H9 (cell line): Measurements from ENCODE around the gene RASSF5. TPM values are rescaled to one million over a fixed set of nuclear protein-coding genes. Genes with fewer than 3 reads are reported as not detected.

Experiments used
- DNase-seq: peaks from one replicate; pipeline ENCODE4 v3.0.0-alpha.2; 2017
- H2AFZ ChIP-seq: one replicate; pipeline ENCODE4 v1.6.1; 2013; ENCODE audit warnings: mild to moderate bottlenecking, low read length, control low read depth, moderate library complexity
- H2AK5ac ChIP-seq: 2 replicates; pipeline ENCODE4 v1.6.1; 2013; ENCODE audit warnings: low read length, control low read depth, mixed read lengths; ENCODE audit not compliant: insufficient read length
- H2BK120ac ChIP-seq: one replicate; pipeline ENCODE4 v1.6.1; 2013; ENCODE audit warnings: low read depth, mild to moderate bottlenecking, low read length, control low read depth, inconsistent platforms; ENCODE audit not compliant: poor library complexity, severe bottlenecking
- H2BK12ac ChIP-seq: 2 replicates; pipeline ENCODE4 v1.6.1; 2013; ENCODE audit warnings: low read length, control low read depth, mixed read lengths, low read depth; ENCODE audit not compliant: insufficient read length
- H2BK15ac ChIP-seq: 2 replicates; pipeline ENCODE4 v1.6.1; 2013; ENCODE audit warnings: low read depth, low read length, control low read depth
- H2BK20ac ChIP-seq: one replicate; pipeline ENCODE4 v1.6.1; 2013; ENCODE audit warnings: low read depth, mild to moderate bottlenecking, low read length, control low read depth, inconsistent platforms; ENCODE audit not compliant: poor library complexity, severe bottlenecking
- H2BK5ac ChIP-seq: 2 replicates; pipeline ENCODE4 v1.6.1; 2013; ENCODE audit warnings: low read length, control low read depth, mixed read lengths; ENCODE audit not compliant: insufficient read length
- H3K14ac ChIP-seq: 2 replicates; pipeline ENCODE4 v1.6.1; 2013; ENCODE audit warnings: low read length, control low read depth; ENCODE audit not compliant: insufficient read depth
- H3K18ac ChIP-seq: 2 replicates; pipeline ENCODE4 v1.6.1; 2013; ENCODE audit warnings: low read depth, mild to moderate bottlenecking, mixed read lengths, low read length, control low read depth; ENCODE audit not compliant: insufficient read length
- H3K23ac ChIP-seq: 2 replicates; pipeline ENCODE4 v1.6.1; 2013; ENCODE audit warnings: low read length, control low read depth, mixed read lengths, low read depth; ENCODE audit not compliant: insufficient read length
- H3K23me2 ChIP-seq: 2 replicates; pipeline ENCODE4 v1.6.1; 2013; ENCODE audit warnings: low read depth, mild to moderate bottlenecking, mixed read lengths, low read length, control low read depth; ENCODE audit not compliant: insufficient read length, poor library complexity, severe bottlenecking
- H3K27ac ChIP-seq: 2 replicates; pipeline ENCODE4 v1.5.1; 2013; ENCODE audit warnings: low read length, control low read depth, mixed read lengths, low read depth; ENCODE audit not compliant: insufficient read length
- H3K27me3 ChIP-seq: 2 replicates; pipeline ENCODE4 v1.6.1; 2013; ENCODE audit warnings: low read length, control low read depth, inconsistent platforms; ENCODE audit not compliant: insufficient read depth
- H3K4ac ChIP-seq: 2 replicates; pipeline ENCODE4 v1.6.1; 2013; ENCODE audit warnings: low read depth, mild to moderate bottlenecking, control low read depth, inconsistent platforms, low read length, moderate library complexity
- H3K4me1 ChIP-seq: 2 replicates; pipeline ENCODE4 v1.6.1; 2013; ENCODE audit warnings: low read length, control low read depth, inconsistent platforms; ENCODE audit not compliant: insufficient read depth
- H3K4me2 ChIP-seq: 2 replicates; pipeline ENCODE4 v1.6.1; 2013; ENCODE audit warnings: low read length, control low read depth, mixed read lengths; ENCODE audit not compliant: insufficient read length, insufficient read depth
- H3K56ac ChIP-seq: 2 replicates; pipeline ENCODE4 v1.6.1; 2013; ENCODE audit warnings: low read depth, mild to moderate bottlenecking, mixed read lengths, low read length, control low read depth; ENCODE audit not compliant: insufficient read length
- H3K79me1 ChIP-seq: 2 replicates; pipeline ENCODE4 v1.6.1; 2013; ENCODE audit warnings: low read depth, mild to moderate bottlenecking, moderate library complexity, low read length, control low read depth, inconsistent platforms; ENCODE audit not compliant: insufficient read depth, poor library complexity, severe bottlenecking
- H3K79me2 ChIP-seq: 2 replicates; pipeline ENCODE4 v1.6.1; 2013; ENCODE audit warnings: low read length, control low read depth, inconsistent platforms; ENCODE audit not compliant: insufficient read depth
- H3K9ac ChIP-seq: 2 replicates; pipeline ENCODE4 v1.6.1; 2013; ENCODE audit warnings: low read length, control low read depth, mixed read lengths; ENCODE audit not compliant: insufficient read length; ENCODE audit errors: extremely low read depth
- H3K9me3 ChIP-seq: one replicate; pipeline ENCODE4 v1.6.1; 2013; ENCODE audit warnings: low read depth, low read length, inconsistent platforms; ENCODE audit not compliant: control insufficient read depth
- H3T11ph ChIP-seq: one replicate; pipeline ENCODE4 v1.6.1; 2013; ENCODE audit warnings: mild to moderate bottlenecking, low read length, control low read depth, inconsistent platforms
- H4K20me1 ChIP-seq: one replicate; pipeline ENCODE4 v1.6.1; 2013; ENCODE audit not compliant: control insufficient read depth, insufficient read length, insufficient read depth
- H4K5ac ChIP-seq: 2 replicates; pipeline ENCODE4 v1.6.1; 2013; ENCODE audit warnings: low read depth, mild to moderate bottlenecking, mixed read lengths, low read length, control low read depth; ENCODE audit not compliant: insufficient read length
- H4K8ac ChIP-seq: replicated peaks from 2 replicates; pipeline ENCODE4 v1.6.1; 2013; ENCODE audit warnings: low read length, control low read depth, mixed read lengths, low read depth; ENCODE audit not compliant: insufficient read length
- H4K91ac ChIP-seq: 2 replicates; pipeline ENCODE4 v1.6.1; 2013; ENCODE audit warnings: low read depth, mild to moderate bottlenecking, moderate library complexity, mixed read lengths, low read length, control low read depth; ENCODE audit not compliant: insufficient read length
- H3K27ac Mint-ChIP-seq, 3 experiments: 2 replicates in 2 of 3; 3 replicates in 1 of 3; pipeline ENCODE4 v1.8.0; 2020 to 2021; ENCODE audit warnings: mixed read lengths in 3 of 3, mild to moderate bottlenecking in 1 of 3, moderate library complexity in 1 of 3
- H3K27me3 Mint-ChIP-seq: 2 replicates; pipeline ENCODE4 v1.8.0; 2021; ENCODE audit warnings: low read depth, mild to moderate bottlenecking, moderate library complexity, mixed read lengths
- H3K36me3 Mint-ChIP-seq, 3 experiments: 2 replicates in 2 of 3; 3 replicates in 1 of 3; pipeline ENCODE4 v1.8.0; 2020 to 2021; ENCODE audit warnings: low read depth in 3 of 3, mixed read lengths in 3 of 3; ENCODE audit not compliant: insufficient read depth in 1 of 3
- H3K4me1 Mint-ChIP-seq, 2 experiments: 2 replicates each; pipeline ENCODE4 v1.8.0; 2020; ENCODE audit warnings: mixed read lengths in 2 of 2
- H3K4me3 Mint-ChIP-seq, 2 experiments: 2 replicates in 1 of 2; 3 replicates in 1 of 2; pipeline ENCODE4 v1.8.0; 2020 to 2021; ENCODE audit warnings: mild to moderate bottlenecking in 2 of 2, mixed read lengths in 2 of 2, moderate library complexity in 1 of 2
- H3K9me3 Mint-ChIP-seq, 2 experiments: 2 replicates in 1 of 2; 3 replicates in 1 of 2; pipeline ENCODE4 v1.8.0; 2020; ENCODE audit warnings: mild to moderate bottlenecking in 2 of 2, mixed read lengths in 2 of 2, moderate library complexity in 1 of 2
- CTCF ChIP-seq: fragments of 200-600 bp; sonication (generic); conservative IDR thresholded peaks from 3 replicates; pipeline ENCODE4 v1.8.0; 2021; ENCODE audit warnings: antibody characterized with exemption, mild to moderate bottlenecking
- WGBS: extraction: QIAGEN DNeasy Blood & Tissue Kit; methylation state at CpG from one replicate; pipeline ENCODE4 v1.1.7; 2013; ENCODE audit warnings: missing lambda C conversion rate, low lambda C conversion rate, mixed read lengths; ENCODE audit not compliant: insufficient read length; ENCODE audit errors: extremely low coverage; 5-methylcytosine and 5-hydroxymethylcytosine counted together
- total RNA-seq: library from RNA; stranded (reverse); gene quantifications from 2 replicates; pipeline ENCODE4 v1.2.1, GENCODE V29; 2021

Gene RASSF5
- total RNA-seq, 1 experiment from 2014 or later, result 0.50 TPM

- DNase-seq, result no peak
- Histone ChIP-seq H3K4me1 (no peaks in the 10 kb centered on the region), H4K91ac (no peak overlapping the region), H3K14ac (no peak overlapping the region), H2AK5ac (no peak overlapping the region), H3K79me1 (no peaks in the 10 kb centered on the region), H2BK12ac (no peak overlapping the region), H3K4ac (no peak overlapping the region), H3K79me2 (no peaks in the 10 kb centered on the region), H3T11ph (no peak overlapping the region), H3K56ac (no peak overlapping the region), H4K8ac (no peak overlapping the region), H2BK20ac (no peak overlapping the region), H3K23me2 (no peaks in the 10 kb centered on the region), H2BK120ac (no peak overlapping the region), H4K5ac (no peak overlapping the region), H2BK15ac (no peak overlapping the region), H3K23ac (no peak overlapping the region), H3K4me2 (no peak overlapping the region), H4K20me1 (no peaks in the 10 kb centered on the region), H3K27ac (no peak overlapping the region), H2BK5ac (no peak overlapping the region), H2AFZ (no peak overlapping the region), H3K27me3 (no peaks in the 10 kb centered on the region), H3K18ac (no peak overlapping the region), H3K9ac (no peak overlapping the region), H3K9me3 (no peaks in the 10 kb centered on the region)
- Mint-ChIP-seq H3K27ac (no peak overlapping the region), H3K4me3 (no peak overlapping the region), H3K9me3 (no peaks in the 10 kb centered on the region), H3K36me3 (peaks cover 10 to 28% (median 24%) of the 10 kb centered on the region in 3 experiments; a peak in 6 of 7 replicates), H3K4me1 (0 out of 4 replicates have a peak, but pooled peaks cover 0 to 2% of the 10 kb centered on the region in 2 experiments), H3K27me3 (no peaks in the 10 kb centered on the region)
- WGBS, result no CpG with 5 or more reads among the region's 8 CpGs
- TF ChIP-seq CTCF, result peak; percentile 70
Measured at GRCh38 chr1:206590025-206590758, 82.9 kb downstream of the RASSF5 start.
